Spleen (tissue), 7 donors: Measurements from ENCODE around the gene FOXO3.

Experiments used
- CTCF ChIP-seq, 11 experiments: fragments of 200-600 bp in 7 of 11; fragments of 450-650 bp in 4 of 11; sonication (generic) in 4 of 11; IDR thresholded peaks in 8 of 11; conservative IDR thresholded peaks in 3 of 11; 1 replicate in 7 of 11; 2 replicates in 4 of 11; pipeline versions ENCODE4 v1.4.0 to v1.8.0; 2016 to 2021; ENCODE audit warnings: antibody characterized with exemption in 11 of 11, inconsistent platforms in 4 of 11, mild to moderate bottlenecking in 1 of 11
- POLR2AphosphoS5 ChIP-seq, 3 donors: sonication (generic); formaldehyde crosslinking; IDR thresholded peaks; one replicate each; pipeline ENCODE4 v1.5.1; 2017; ENCODE audit warnings: antibody characterized with exemption in 3 of 3
- donor health status: DM: no; HTN: no; CAD: no; lungs with moderate emphysema.
- donor health status: DM: no; HTN: no; CAD: no.
- donor health status: DM: no; HTN: no; CAD: no.

GRCh38 chr6:108644252-108644651 is 83.5 kb downstream of the FOXO3 start:
- no peak for TF ChIP-seq CTCF (IDR thresholded peaks at IDR 0.05 in 8 of 11, conservative IDR thresholded peaks at IDR 0.05 in 3 of 11)
- TF ChIP-seq POLR2AphosphoS5 (IDR thresholded peaks at IDR 0.05), result no peak
